Measurements from ENCODE around the gene OTOF. TPM values are rescaled to one million over a fixed set of nuclear protein-coding genes. Genes with fewer than 3 reads are reported as not detected.
A peak's percentile ranks its signal among the peaks of the same experiment; 100 is the strongest.

The OTOF gene
- total and polyA plus RNA-seq, 12 donors: 0.03 to 0.25 (median 0.08) TPM; not detected in 8

- intact Hi-C loops (cut with DNase I): no loop called here
- DNase-seq (no peak), ATAC-seq (no peak)
- no peaks in the 10 kb centered on the region for H3K36me3 ChIP-seq
- H3K4me3 ChIP-seq: no peak overlapping the region
- H3K27me3 ChIP-seq: peaks cover 0 to 21% (median 12%) of the 10 kb centered on the region in 7 donors
- no peak for TF ChIP-seq CTCF (IDR thresholded peaks at IDR 0.05)
- 54 to 71% methylated on average over 4 of the region's 4 CpGs for WGBS, 2 donors
- H3K9me3 ChIP-seq: no peaks in the 10 kb centered on the region
- no peak overlapping the region for H3K27ac ChIP-seq
- H3K4me1 ChIP-seq: peaks cover 0 to 13% (median 10%) of the 10 kb centered on the region in 9 donors
Measured at GRCh38 chr2:26506279-26506678, 28.4 kb upstream of the OTOF start.

- WGBS, 2 donors: 54 to 65% methylated on average over 13 of the region's 13 CpGs
- peaks cover 0 to 30% (median 12%) of the 10 kb centered on the region in 7 donors for H3K27me3 ChIP-seq
- DNase-seq (no peak), ATAC-seq (no peak)
- no peak for TF ChIP-seq CTCF (IDR thresholded peaks at IDR 0.05)
- intact Hi-C loops (cut with DNase I): loop anchor here in 2 of 10 donors (5.0 kb wide), 1 partner anchor 73 kb away; no protein-coding TSS in a partner anchor
- peak overlapping the region in 5 of 10 donors; percentile 41 to 52 (median 45) for H3K4me3 ChIP-seq
- no peaks in the 10 kb centered on the region for H3K9me3 ChIP-seq
- H3K27ac ChIP-seq: no peak overlapping the region
- no peaks in the 10 kb centered on the region for H3K36me3 ChIP-seq
- H3K4me1 ChIP-seq: peaks cover 0 to 13% (median 10%) of the 10 kb centered on the region in 9 donors
Measured at GRCh38 chr2:26504002-26504401, 26.1 kb upstream of the OTOF start.

- peak; percentile 51 to 95 (median 82) for TF ChIP-seq CTCF (IDR thresholded peaks at IDR 0.05)
- Histone ChIP-seq H3K4me3 (peak overlapping the region; percentile 8 to 52 (median 42)), H3K27me3 (peaks cover 0 to 36% (median 12%) of the 10 kb centered on the region in 7 donors), H3K4me1 (peaks cover 0 to 13% (median 10%) of the 10 kb centered on the region in 9 donors), H3K27ac (no peak overlapping the region), H3K9me3 (no peaks in the 10 kb centered on the region), H3K36me3 (no peaks in the 10 kb centered on the region)
- peak; percentile 58 to 76 for DNase-seq
- peak; percentile 85 to 94 (median 92) for ATAC-seq
- WGBS, 2 donors: 3% methylated on average over 37 to 41 of the region's 41 CpGs
- intact Hi-C loops (cut with DNase I): loop anchor here in 3 of 10 donors (1.0 to 5.0 kb wide), 2 partner anchors 74 kb away; no protein-coding TSS in a partner anchor
Measured at GRCh38 chr2:26503231-26503880, 25.4 kb upstream of the OTOF start.

GRCh38 chr2:26500406-26500805 lies 22.5 kb upstream of the OTOF start:
- H3K9me3 ChIP-seq: no peaks in the 10 kb centered on the region
- intact Hi-C loops (cut with DNase I): loop anchor here in 2 of 10 donors (5.0 kb wide), 1 partner anchor 77 kb away; no protein-coding TSS in a partner anchor
- no peak overlapping the region for H3K27ac ChIP-seq
- no peak for TF ChIP-seq CTCF (IDR thresholded peaks at IDR 0.05)
- no peaks in the 10 kb centered on the region for H3K36me3 ChIP-seq
- H3K27me3 ChIP-seq: peaks cover 0 to 46% (median 14%) of the 10 kb centered on the region in 7 donors
- H3K4me1 ChIP-seq: peaks cover 0 to 13% (median 10%) of the 10 kb centered on the region in 9 donors
- ATAC-seq (no peak), DNase-seq (no peak)
- 56 to 61% methylated on average over 4 of the region's 4 CpGs for WGBS, 2 donors
- H3K4me3 ChIP-seq: no peak overlapping the region
